ENCODE measurements around the gene RAVER2. TPM values are rescaled to one million over a fixed set of nuclear protein-coding genes. Genes with fewer than 3 reads are reported as not detected.
A peak's percentile ranks its signal among the peaks of the same experiment; 100 is the strongest.
"Not testable (repeated sequence)": the region's sequence is repeated elsewhere in the genome, so short reads cannot be mapped to it uniquely, and the experiment has no call there.

RAVER2 gene
- total RNA-seq, 1 experiment from 2014 or later: 12.8 TPM

- no peaks in the 10 kb centered on the region for H3K36me3 Mint-ChIP-seq (ENCODE audit: insufficient read depth, unreplicated experiment)
- no peaks in the 10 kb centered on the region for H3K9me3 Mint-ChIP-seq (ENCODE audit: low read depth, unreplicated experiment)
- CTCF ChIA-PET: no interaction called here
- no peak for DNase-seq
- no peak overlapping the region for H3K27ac Mint-ChIP-seq (ENCODE audit: unreplicated experiment)
- peaks cover 9% of the 10 kb centered on the region for H3K4me1 Mint-ChIP-seq (ENCODE audit: low read depth, unreplicated experiment)
- H3K4me3 Mint-ChIP-seq (ENCODE audit: low read depth, unreplicated experiment): no peak overlapping the region
- BruUV-seq (replicated peaks): no TSS peak
- no peaks in the 10 kb centered on the region for H3K27me3 Mint-ChIP-seq (ENCODE audit: unreplicated experiment)
- TF ChIP-seq CTCF (IDR thresholded peaks at IDR 0.05; ENCODE audit: unreplicated experiment): no peak
- intact Hi-C loops (cut with micrococcal nuclease; ENCODE audit: unreplicated experiment): no loop called here
These were observed 20.1 kb downstream of the RAVER2 start for GRCh38 chr1:64765012-64765411.

- H3K27ac Mint-ChIP-seq (ENCODE audit: unreplicated experiment): peak overlapping the region; percentile 44
- no peaks in the 10 kb centered on the region for H3K9me3 Mint-ChIP-seq (ENCODE audit: low read depth, unreplicated experiment)
- no peak for TF ChIP-seq CTCF (IDR thresholded peaks at IDR 0.05; ENCODE audit: unreplicated experiment)
- peak; percentile 64 for DNase-seq
- CTCF ChIA-PET: no interaction called here
- peaks cover 9% of the 10 kb centered on the region for H3K4me1 Mint-ChIP-seq (ENCODE audit: low read depth, unreplicated experiment)
- H3K36me3 Mint-ChIP-seq (ENCODE audit: insufficient read depth, unreplicated experiment): no peaks in the 10 kb centered on the region
- intact Hi-C loops (cut with micrococcal nuclease; ENCODE audit: unreplicated experiment): no loop called here
- no peak overlapping the region for H3K4me3 Mint-ChIP-seq (ENCODE audit: low read depth, unreplicated experiment)
- no peaks in the 10 kb centered on the region for H3K27me3 Mint-ChIP-seq (ENCODE audit: unreplicated experiment)
- BruUV-seq (replicated peaks): no TSS peak
These were observed 21.0 kb downstream of the RAVER2 start for GRCh38 chr1:64765826-64766225.

GRCh38 chr1:64766429-64766828 is 21.6 kb downstream of the RAVER2 start:
- DNase-seq: no peak
- CTCF ChIA-PET: no interaction called here
- BruUV-seq (replicated peaks): no TSS peak
- H3K27me3 Mint-ChIP-seq (ENCODE audit: unreplicated experiment): no peaks in the 10 kb centered on the region
- H3K36me3 Mint-ChIP-seq (ENCODE audit: insufficient read depth, unreplicated experiment): no peaks in the 10 kb centered on the region
- H3K4me1 Mint-ChIP-seq (ENCODE audit: low read depth, unreplicated experiment): peaks cover 9% of the 10 kb centered on the region
- no peak overlapping the region for H3K27ac Mint-ChIP-seq (ENCODE audit: unreplicated experiment)
- intact Hi-C loops (cut with micrococcal nuclease; ENCODE audit: unreplicated experiment): no loop called here
- no peak for TF ChIP-seq CTCF (IDR thresholded peaks at IDR 0.05; ENCODE audit: unreplicated experiment)
- no peaks in the 10 kb centered on the region for H3K9me3 Mint-ChIP-seq (ENCODE audit: low read depth, unreplicated experiment)
- no peak overlapping the region for H3K4me3 Mint-ChIP-seq (ENCODE audit: low read depth, unreplicated experiment)

GRCh38 chr1:64769482-64769881 is 24.6 kb downstream of the RAVER2 start:
- Mint-ChIP-seq H3K36me3 (ENCODE audit: insufficient read depth, unreplicated experiment) (no peaks in the 10 kb centered on the region), H3K4me3 (ENCODE audit: low read depth, unreplicated experiment) (no peak overlapping the region), H3K27ac (ENCODE audit: unreplicated experiment) (no peak overlapping the region), H3K4me1 (ENCODE audit: low read depth, unreplicated experiment) (peaks cover 9% of the 10 kb centered on the region), H3K9me3 (ENCODE audit: low read depth, unreplicated experiment) (no peaks in the 10 kb centered on the region), H3K27me3 (ENCODE audit: unreplicated experiment) (no peaks in the 10 kb centered on the region)
- no peak for TF ChIP-seq CTCF (IDR thresholded peaks at IDR 0.05; ENCODE audit: unreplicated experiment)
- CTCF ChIA-PET: no interaction called here
- intact Hi-C loops (cut with micrococcal nuclease; ENCODE audit: unreplicated experiment): no loop called here
- DNase-seq: no peak
- no TSS peak for BruUV-seq (replicated peaks)

GRCh38 chr1:64769971-64770370 is 25.1 kb downstream of the RAVER2 start:
- CTCF ChIA-PET: no interaction called here
- TF ChIP-seq CTCF (IDR thresholded peaks at IDR 0.05; ENCODE audit: unreplicated experiment): no peak
- intact Hi-C loops (cut with micrococcal nuclease; ENCODE audit: unreplicated experiment): no loop called here
- Mint-ChIP-seq H3K36me3 (ENCODE audit: insufficient read depth, unreplicated experiment) (no peaks in the 10 kb centered on the region), H3K27ac (ENCODE audit: unreplicated experiment) (no peak overlapping the region), H3K9me3 (ENCODE audit: low read depth, unreplicated experiment) (no peaks in the 10 kb centered on the region), H3K27me3 (ENCODE audit: unreplicated experiment) (no peaks in the 10 kb centered on the region), H3K4me3 (ENCODE audit: low read depth, unreplicated experiment) (no peak overlapping the region), H3K4me1 (ENCODE audit: low read depth, unreplicated experiment) (peaks cover 8% of the 10 kb centered on the region)
- no peak for DNase-seq
- no TSS peak for BruUV-seq (replicated peaks)

- H3K9me3 Mint-ChIP-seq (ENCODE audit: low read depth, unreplicated experiment); H3K27me3 Mint-ChIP-seq (ENCODE audit: unreplicated experiment); H3K27ac Mint-ChIP-seq (ENCODE audit: unreplicated experiment); intact Hi-C loops (cut with micrococcal nuclease; ENCODE audit: unreplicated experiment); H3K4me1 Mint-ChIP-seq (ENCODE audit: low read depth, unreplicated experiment); H3K36me3 Mint-ChIP-seq (ENCODE audit: insufficient read depth, unreplicated experiment); BruUV-seq (replicated peaks); CTCF ChIA-PET; H3K4me3 Mint-ChIP-seq (ENCODE audit: low read depth, unreplicated experiment); DNase-seq: not testable (repeated sequence)
These were observed 28.4 kb downstream of the RAVER2 start for GRCh38 chr1:64773306-64773705.

All from Calu3 (cell line).